ENCODE measurements around the gene CTBP2.

The CTBP2 gene

DNA sequence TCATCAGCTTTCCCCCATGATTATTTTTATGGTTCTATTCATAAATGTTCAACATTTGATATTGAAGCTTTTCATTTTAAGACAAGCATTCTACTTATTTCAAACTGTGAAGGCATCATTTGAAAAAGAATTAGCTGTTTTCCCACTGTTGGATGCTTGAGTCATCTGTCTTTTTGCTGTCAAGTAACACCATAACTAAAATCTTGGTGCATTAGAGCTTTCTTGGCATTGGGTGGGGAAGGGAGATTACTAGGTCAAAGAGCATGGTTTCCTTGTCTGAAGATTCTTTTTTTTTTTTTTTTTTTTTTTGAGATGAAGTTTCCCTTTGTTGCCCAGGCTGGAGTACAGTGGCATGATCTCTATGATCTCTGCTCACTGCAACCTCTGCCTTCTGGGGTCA is 68.5 kb downstream of the CTBP2 start:
- DNase-seq, result no peak
- TF ChIP-seq, protein P1, sequence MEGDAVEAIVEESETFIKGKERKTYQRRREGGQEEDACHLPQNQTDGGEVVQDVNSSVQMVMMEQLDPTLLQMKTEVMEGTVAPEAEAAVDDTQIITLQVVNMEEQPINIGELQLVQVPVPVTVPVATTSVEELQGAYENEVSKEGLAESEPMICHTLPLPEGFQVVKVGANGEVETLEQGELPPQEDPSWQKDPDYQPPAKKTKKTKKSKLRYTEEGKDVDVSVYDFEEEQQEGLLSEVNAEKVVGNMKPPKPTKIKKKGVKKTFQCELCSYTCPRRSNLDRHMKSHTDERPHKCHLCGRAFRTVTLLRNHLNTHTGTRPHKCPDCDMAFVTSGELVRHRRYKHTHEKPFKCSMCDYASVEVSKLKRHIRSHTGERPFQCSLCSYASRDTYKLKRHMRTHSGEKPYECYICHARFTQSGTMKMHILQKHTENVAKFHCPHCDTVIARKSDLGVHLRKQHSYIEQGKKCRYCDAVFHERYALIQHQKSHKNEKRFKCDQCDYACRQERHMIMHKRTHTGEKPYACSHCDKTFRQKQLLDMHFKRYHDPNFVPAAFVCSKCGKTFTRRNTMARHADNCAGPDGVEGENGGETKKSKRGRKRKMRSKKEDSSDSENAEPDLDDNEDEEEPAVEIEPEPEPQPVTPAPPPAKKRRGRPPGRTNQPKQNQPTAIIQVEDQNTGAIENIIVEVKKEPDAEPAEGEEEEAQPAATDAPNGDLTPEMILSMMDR (IDR thresholded peaks at IDR 0.05; ENCODE audit: low read depth, low read length), result no peak
- H3K36me3 ChIP-seq, result peaks cover 10% of the 10 kb centered on the region
- H3K4me1 ChIP-seq, result peaks cover 16% of the 10 kb centered on the region
- no peak overlapping the region for H3K4me3 ChIP-seq (ENCODE audit: low read depth, low read length)
- H3K27me3 ChIP-seq, result no peaks in the 10 kb centered on the region
- no peaks in the 10 kb centered on the region for H3K9me3 ChIP-seq

DNA sequence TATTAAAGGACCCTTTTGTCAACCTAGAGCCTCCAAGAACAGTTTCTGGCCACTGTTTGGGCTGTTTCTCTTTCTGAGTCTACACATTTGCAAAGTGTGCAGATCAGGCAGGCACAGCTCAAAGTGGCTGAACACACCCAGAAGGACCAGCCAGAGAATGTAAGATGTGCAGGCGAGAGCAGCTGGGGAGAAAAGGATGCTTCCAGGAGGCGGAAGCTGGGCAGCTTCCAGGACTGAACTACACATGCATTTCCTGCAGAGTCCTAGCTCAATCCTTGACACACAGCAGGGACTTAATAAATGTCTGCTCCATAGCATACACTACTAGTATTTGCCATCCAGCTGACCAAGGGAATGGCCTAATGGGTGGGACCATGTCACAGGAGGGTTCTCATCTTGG is 70.9 kb downstream of the CTBP2 start:
- Histone ChIP-seq H3K27me3 (no peaks in the 10 kb centered on the region), H3K4me1 (peaks cover 16% of the 10 kb centered on the region), H3K9me3 (no peaks in the 10 kb centered on the region), H3K36me3 (peaks cover 10% of the 10 kb centered on the region), H3K4me3 (ENCODE audit: low read depth, low read length) (no peak overlapping the region)
- TF ChIP-seq, protein P1 (IDR thresholded peaks at IDR 0.05; ENCODE audit: low read depth, low read length), result no peak
- DNase-seq, result no peak

DNA sequence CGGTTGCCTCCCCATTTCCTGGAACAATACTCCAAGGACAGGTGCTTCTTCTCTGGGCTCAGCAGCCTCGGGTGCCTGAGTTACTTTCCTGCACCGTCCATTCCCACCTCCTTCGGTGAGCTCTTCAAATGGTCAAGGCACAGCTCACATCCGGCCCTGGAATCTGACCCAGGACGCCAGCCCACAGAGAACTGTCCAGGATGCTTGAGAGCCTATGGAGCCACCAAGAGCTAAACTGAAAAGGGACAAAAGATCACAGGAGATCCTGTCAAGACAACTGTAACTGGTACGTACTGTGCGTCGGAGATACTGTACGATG is 72.5 kb downstream of the CTBP2 start:
- no peak for DNase-seq
- H3K4me3 ChIP-seq (ENCODE audit: low read depth, low read length), result no peak overlapping the region
- TF ChIP-seq, protein P1 (IDR thresholded peaks at IDR 0.05; ENCODE audit: low read depth, low read length), result no peak
- no peaks in the 10 kb centered on the region for H3K27me3 ChIP-seq
- H3K9me3 ChIP-seq, result no peaks in the 10 kb centered on the region
- H3K4me1 ChIP-seq, result peaks cover 2% of the 10 kb centered on the region; the same call in 1 of the 2 replicates
- peaks cover 15% of the 10 kb centered on the region for H3K36me3 ChIP-seq

DNA sequence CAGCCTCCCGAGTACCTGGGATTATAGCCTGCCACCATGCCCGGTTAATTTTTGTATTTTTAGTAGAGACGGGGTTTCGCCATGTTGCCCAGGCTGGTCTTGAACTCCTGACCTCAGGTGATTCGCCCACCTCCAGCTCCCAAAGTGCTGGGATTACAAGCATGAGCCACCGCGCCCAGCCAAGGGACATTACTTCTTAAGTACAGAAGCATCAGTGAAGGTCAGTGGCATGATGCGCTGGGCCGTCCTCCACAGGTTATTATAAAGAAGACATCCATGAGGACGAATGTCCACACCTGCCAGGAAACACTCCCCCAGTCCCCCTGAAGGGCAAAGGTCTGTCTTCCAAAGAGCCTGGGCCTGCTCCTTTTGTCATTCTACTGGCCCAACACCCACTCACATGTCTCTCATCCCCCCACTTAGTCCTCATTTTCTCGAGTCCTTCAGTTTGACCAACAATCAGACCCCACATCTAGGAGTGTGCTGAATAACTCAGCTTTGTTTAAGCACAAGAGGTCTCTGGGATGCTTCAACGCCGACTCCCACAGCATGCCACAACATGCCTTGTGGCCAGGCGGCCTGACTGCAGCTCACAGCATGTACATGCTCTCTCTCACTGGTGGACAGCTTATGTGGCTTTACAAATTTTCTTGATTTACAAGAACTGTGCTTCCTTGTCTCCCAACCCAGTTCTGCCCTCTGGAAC is 73.0 kb downstream of the CTBP2 start:
- TF ChIP-seq, protein P1 (IDR thresholded peaks at IDR 0.05; ENCODE audit: low read depth, low read length), result no peak
- Histone ChIP-seq H3K27me3 (no peaks in the 10 kb centered on the region), H3K4me1 (no peaks in the 10 kb centered on the region)

DNA sequence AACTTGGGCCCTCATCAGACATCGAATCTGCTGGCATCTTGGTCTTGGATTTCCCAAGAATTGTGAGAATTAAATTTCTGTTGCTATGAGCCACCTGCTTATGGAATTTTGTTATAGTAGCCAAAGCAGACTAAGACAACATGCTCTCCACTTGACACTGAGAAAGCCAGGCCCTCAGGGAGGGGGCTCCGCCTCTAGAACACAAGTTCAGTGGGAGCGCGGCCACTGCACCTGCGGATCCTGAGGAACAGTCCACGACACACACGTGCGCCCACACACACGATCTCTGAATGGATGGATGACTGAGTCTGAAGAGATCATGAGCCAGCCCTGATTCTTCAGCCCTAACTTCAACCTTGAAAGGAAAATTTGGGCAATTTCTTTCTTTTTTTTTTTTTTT is 73.7 kb downstream of the CTBP2 start:
- TF ChIP-seq, protein P1 (IDR thresholded peaks at IDR 0.05; ENCODE audit: low read depth, low read length), result no peak
- H3K36me3 ChIP-seq, result peaks cover 15% of the 10 kb centered on the region

More for the DNA sequence above, 73.0 kb downstream of the CTBP2 start:
- peaks cover 15% of the 10 kb centered on the region for H3K36me3 ChIP-seq
- no peak overlapping the region for H3K4me3 ChIP-seq (ENCODE audit: low read depth, low read length)
- no peak for DNase-seq
- no peaks in the 10 kb centered on the region for H3K9me3 ChIP-seq

GRCh38 chr10:125085258-125086054 is 74.9 kb downstream of the CTBP2 start:
- Histone ChIP-seq H3K4me3 (ENCODE audit: low read depth, low read length) (no peak overlapping the region), H3K27me3 (no peaks in the 10 kb centered on the region), H3K4me1 (no peaks in the 10 kb centered on the region), H3K36me3 (peaks cover 15% of the 10 kb centered on the region), H3K9me3 (no peaks in the 10 kb centered on the region)
- TF ChIP-seq, protein P1 (IDR thresholded peaks at IDR 0.05; ENCODE audit: low read depth, low read length), result no peak
- no peak for DNase-seq

More for the DNA sequence above, 73.7 kb downstream of the CTBP2 start:
- Histone ChIP-seq H3K9me3 (no peaks in the 10 kb centered on the region), H3K4me1 (no peaks in the 10 kb centered on the region), H3K4me3 (ENCODE audit: low read depth, low read length) (no peak overlapping the region), H3K27me3 (no peaks in the 10 kb centered on the region)
- DNase-seq, result no peak
